Occipital lobe (tissue), 2 donors: ENCODE results near the gene COPA. TPM values are rescaled to one million over a fixed set of nuclear protein-coding genes. Genes with fewer than 3 reads are reported as not detected.

ENCODE experiments used
- DNase-seq: peaks from one replicate; lab custom pipeline; 2025; lab: John Stamatoyannopoulos, UW
- total RNA-seq: library from RNA; depleted of rRNA; stranded (reverse); fragments of >200 nt; gene quantifications from one replicate; pipeline ENCODE4 v1.2.3, GENCODE V29; 2014

COPA gene
- total RNA-seq, 1 donor from 2014 or later, result 143 TPM

DNA sequence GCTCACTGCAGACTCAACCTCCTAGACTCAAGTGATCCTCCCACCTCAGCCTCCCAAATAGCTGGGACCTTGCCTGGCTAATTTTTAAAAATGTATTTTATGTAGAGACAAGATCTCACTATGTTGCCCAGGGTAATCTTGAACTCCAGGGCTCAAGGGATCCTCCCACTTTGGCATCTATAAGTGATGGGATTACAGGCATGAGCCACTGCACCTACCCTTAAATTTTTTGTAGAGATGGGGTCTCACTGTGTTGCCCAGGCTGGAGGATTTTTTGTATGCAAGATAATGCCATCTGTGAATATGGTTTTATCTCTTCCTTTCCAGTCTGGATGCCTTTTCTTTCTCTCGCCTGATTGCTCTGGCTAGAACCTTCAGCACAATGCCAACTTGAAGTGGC is 72.0 kb downstream of the COPA start:
- no peak for DNase-seq

DNA sequence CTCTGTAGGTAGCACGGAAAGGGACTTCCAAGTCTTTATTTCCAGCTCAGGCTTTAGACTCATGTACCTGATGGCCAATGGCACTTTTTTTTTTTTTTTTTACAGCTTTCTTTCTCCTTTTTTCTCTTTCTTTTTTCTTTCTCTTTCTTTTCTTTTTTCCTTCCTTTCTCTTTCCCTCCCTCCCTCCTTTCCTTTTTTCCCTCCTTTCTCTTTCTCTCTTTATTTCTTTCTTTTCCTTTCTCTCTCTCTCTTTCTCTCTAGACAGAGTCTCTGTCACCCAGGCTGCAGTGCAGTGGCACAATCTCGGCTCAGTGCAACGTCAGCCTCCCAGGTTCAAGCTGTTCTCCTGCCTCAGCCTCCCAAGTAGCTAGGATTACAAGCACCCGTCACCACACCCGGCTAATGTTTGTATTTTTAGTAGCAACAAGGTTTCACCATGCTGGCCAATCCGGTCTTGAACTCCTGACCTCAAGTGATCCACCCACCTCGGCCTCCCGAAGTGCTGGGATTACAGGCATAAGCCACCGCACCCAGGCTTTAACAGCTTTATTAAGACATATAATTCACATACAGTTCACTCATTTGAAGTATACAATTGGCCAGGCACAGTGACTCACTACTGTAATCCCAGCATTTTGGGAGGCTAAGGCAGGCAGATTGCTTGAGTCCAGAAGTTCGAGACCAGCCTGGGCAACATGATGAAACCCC is 75.6 kb downstream of the COPA start:
- no peak for DNase-seq

DNA sequence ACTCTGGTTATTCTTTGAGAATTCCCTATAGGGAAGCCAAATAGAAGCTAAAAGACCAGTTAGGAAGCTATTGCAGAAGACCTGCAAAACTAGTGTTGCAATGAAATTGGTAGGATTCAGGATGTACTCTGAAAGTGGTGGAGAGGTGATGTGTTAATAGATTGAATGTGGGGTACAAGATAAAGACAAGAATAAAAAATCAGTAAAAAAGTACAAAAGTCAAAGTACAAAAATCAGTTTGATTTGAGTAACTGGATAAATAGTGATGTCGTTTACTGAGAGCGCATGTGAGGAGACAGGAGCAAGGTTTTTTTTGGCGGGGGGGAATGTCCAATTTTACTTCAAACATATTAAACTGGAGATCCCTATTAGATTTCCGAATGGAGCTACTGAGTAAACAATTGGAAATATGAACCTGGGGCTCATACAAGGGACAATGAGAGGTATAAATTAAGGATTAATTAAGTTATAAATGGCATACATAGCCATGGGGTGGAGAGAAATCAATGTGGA is 78.2 kb downstream of the COPA start:
- no peak for DNase-seq

DNA sequence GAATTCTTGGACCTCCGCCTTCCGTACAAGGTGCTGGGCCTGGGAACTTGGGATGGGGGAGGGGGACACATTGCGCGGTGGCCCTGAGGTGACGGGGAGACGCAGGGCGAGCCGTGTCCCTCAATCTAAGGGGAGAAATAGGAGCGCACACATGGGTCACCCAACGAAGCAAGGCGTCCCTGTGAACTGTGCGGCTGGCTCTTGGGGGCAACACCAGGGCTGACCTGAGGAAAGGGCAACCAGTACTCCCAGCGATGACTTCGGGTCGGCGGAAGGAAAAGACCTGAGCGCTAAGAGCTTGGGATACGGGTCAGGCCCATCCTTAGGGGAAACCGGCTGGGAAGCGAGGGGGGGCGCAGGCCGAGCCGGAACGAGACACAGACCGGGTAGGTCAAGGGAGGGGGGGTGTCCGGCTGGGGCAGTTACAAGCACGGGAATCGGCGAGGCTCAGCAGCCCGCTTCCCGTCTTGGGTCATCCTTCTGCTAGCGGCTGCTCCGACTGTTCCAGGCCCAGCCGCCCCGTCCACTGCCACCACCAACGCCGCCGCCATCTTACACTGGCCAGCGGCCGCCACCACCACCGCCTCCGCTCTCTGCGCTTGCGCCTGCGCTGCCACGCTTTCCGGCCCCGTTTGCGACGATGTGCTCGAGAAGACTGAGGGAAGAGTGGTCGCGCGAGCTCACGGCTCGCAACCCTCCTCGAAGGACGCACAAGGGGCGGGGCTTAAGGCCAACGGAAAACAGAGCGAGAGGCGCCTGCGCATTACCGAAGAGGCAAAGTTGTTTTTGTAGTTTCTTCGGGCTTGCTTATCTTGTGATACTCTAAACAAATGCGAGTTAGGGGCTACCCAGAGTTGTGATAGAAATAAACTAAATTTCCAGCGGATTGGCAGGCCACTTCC is 80.9 kb downstream of the COPA start, which contains the start of gene DCAF8:
TSS of gene DCAF8 (minus strand) at position 657 of the 902 bp plus-strand sequence. CDS start 18,541 bp downstream, outside the sequence.
- peak; percentile 95 for DNase-seq

DNA sequence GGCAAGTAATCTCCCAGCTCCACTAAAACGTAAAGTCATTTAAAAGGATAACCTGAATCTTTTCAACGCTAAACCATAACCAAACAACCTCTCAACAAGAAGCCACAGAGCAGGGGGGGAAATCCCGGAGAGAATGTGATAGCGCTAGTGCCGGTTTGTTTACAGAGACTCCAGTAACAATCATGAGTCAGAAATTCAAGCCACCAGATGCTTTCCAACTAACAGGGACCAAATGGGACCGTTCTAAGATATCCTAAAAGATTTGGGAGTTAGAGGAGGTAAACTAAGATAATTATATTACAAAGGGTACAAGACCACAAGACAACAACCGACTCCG is 81.5 kb downstream of the COPA start:
- no peak for DNase-seq

DNA sequence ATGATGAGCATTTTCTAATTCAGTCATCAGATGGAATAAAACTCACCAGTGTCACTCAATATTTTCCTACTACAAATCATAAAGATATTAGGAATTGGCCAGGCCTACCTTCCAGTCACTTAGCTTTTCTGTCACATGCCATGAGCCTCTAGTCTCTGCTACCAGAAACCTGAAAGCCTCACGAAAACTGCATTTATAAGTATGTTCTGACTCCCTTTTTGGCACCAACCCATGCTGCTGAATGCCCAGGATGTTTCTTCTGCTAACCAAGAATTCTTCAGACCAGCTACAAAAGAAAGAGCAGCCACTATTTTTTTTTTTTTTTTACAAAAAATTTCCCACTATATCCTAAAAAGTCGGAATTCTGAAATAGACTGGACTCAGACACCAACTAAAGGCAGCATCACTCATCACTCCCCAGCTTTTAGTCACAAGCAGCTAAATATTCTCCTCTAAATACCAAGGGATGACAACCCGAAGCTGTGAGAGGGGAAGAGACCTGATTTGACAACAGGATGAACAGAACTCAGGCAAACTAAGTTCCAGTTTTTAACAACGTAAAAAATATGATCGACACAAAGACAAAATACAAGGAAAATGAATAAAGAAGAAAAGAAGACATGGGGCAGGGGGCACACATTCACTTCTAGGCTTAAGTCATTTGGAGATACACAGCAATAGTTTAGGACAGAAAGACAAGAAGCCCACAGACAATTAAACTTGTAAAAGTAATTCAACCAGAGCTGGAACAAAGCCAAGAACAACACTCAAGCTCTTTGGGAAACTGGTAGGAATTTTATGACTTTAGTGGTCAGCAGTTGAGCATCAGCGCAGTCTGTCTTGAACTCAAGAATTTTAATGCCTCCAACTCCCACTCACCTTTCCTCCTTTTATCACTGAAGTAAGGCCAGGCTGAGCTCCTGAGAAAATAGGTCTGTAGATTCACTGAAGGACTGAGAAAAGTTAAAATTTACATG is 82.4 kb downstream of the COPA start:
- no peak for DNase-seq

DNA sequence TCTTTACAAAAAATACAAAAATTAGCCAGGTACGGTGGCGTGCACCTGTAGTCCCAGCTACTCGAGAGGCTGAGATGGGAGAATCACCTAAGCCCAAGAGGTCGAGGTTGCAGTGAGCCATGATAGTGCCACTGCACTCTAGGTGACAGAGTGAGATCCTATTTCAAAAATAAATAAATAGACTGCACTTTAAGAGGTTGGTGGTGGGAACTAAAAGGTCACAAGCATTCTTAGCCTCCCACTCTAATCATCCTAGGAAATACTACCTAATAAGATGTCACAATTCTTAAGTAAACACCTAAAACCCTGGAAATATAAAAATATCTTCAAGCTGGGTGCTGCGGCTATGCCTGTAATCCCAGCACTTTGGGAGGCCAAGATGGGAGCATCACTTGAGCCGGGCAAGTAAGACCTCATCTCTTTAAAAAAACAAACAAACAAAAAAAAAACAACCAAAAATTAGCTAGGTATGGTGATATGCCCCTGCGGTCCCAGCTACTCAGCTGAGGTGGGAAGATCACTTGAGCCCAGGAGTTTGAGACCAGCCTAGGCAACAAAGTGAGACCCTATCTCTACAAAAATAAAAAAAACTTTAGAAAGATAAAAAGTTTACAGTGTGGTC is 84.8 kb downstream of the COPA start:
- no peak for DNase-seq

DNA sequence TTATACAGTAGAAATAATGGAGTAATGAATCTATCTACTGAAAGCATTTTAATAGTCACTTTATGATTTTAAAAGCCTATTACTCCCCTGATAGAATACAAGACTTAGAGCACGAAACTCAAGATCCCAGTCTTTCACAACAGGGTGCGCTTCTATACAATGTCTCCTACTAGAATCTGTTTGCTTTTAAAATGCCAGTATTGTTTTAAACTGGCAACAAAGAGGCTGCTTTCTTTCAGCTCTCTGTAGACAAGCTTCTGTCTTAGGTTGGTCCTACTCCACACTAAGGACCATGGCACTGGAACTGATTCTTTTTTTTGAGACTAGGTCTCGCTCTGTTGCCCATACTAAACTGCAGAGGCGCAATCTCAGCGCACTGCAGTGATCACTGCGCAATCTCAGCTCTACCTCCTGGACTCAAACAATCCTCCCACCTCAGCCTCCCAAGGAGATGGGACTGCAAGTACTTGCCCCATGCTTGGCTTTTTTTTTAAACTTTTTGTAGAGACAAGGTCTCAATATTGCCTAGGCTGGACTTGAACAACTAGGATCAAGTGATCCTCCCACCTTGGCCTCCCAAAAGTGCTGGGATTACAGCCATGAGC is 85.5 kb downstream of the COPA start:
- DNase-seq, result no peak

DNA sequence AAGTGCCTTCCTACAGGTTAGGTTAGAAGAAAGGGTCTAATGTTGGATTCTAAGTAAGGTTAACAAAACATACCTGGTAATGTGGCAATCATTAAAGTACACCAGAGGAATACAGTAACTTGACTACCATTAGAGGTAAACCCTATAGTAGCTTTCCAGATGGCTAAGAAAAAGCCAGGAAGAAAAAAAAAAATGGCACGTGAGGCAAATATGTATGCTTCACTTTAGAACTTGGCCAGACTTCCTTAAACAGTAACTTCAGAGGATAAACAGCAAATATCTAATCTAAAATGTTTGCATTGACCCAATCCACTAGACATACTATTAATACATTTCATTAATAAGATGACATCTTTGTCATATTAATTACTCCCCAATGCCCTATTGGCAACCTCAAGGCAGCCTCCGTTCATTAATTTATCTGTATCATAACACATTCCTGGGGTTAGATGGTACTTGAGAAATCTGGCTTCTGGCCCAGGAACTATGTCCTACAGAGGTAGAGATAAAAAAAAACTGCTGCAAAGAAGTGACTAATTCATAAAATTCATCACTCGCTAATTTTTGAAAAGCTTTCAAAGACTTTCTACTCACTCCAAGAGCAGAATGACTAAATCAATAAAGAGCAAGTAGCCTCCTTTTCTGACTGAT is 86.5 kb downstream of the COPA start:
- DNase-seq, result no peak

DNA sequence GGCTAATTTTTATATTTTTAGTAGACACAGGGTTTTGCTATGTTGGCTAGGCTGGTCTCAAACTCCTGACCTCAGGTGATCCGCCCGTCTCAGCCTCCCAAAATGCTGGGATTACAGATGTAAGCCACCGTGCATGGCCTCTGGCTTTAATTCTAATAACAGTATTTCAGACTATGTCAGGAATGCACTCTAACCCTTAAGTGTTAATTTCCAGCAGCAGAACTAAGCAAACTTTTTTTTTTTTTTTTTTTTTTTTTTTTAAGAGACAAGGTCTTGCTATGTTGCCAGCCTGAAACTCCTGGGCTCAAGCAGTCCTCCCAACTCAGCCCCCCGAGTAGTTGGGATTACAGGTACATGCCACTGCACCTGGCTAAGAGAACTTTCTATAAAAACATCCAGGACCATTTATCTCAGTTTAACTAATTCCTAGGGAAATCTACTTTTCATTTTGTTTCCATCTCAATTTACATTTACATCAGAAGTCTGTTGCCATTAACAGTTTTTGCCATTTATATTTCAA is 87.2 kb downstream of the COPA start:
- no peak for DNase-seq

DNA sequence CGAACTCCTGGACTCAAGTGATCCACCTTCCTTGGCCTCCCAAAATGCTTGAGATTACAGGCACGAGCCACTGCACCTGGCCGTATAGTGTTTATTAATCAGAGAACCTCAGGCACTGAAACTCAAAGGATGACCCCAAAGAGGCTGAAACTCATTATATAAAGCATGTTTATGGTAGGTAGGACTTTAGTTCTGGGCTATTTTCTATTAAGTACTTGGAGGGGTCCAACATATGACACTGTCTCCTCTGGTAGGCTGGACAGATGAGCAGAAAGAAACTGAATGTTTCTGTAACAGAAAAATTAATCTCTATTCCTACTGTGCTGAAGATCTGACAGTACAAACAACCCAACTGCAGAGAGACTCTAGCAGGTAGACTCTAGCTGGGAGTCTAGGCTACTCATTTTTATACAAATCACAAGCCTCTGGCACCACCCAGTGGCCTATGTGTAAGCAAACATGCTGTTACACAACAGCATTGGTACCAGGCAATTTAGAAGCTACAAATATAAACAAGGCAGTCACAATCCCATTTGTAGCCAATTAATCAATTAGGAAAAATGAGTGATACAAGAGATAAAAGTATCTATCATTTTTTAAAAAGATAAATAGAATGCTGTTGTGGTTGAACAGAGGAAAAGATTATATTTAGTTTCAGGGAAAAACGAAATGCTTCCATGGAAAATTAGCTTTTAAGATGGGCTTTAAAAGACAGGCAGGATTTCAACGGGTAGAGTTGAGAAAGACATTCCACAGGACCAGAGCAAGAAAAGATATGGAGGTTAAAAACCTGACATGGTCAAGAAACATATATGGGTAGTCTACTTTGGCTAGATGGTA is 91.1 kb downstream of the COPA start:
- DNase-seq, result peak; percentile 48

DNA sequence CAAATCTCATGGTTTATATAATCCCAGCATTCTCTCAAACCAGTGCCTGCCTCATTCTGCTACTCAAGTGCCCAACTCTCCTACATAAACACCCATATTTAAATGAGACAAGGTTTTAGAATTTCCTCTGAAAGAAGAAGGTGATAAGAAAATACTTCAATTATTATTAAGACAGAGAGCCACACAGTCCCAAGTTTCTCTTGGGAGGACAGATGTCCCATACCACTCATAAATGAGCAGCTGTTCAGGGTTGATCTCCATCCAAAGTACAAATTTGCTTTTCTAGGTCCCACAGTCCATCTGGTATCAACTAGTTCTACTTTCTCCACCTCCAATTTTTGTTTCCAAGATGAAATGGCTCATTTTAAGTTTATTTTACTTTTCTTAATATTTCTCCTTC is 92.0 kb downstream of the COPA start:
- DNase-seq, result no peak

DNA sequence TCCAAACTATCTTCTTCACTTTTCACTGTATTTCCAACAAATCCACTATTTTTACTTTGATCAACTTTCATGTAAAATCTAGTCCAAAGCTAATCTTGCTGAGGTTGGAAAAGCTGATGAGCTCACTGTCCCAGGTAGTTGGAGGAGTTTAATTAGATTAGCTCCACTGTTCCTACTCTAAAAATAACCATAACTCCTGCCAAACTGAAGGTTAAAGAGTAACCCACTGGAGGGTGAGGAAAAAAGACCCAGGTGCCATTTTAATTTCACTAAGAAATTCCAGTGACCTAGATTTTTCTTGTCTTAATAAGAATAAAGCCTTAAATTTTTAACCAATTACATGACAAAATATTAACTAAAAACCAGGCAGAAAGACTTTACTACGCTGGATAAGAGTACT is 96.0 kb downstream of the COPA start:
- no peak for DNase-seq

DNA sequence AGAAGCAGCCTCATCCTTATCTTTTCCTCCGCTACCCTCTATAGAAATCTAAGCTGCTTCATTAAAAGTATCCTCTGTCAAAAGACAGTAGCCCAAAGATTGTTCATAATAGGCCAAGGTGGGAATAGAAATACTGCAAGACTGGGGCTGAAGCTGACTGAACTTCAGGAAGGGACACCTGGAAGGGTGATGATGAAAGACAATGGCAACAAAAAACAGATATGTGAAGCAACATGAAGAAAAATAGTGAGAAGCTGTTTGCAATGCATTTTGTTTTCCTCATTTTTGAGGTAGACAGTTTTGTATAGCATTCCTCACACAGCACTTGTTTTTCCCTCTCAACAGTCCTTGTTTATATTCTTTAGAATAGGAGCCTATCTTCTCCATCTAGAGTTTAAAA is 97.6 kb downstream of the COPA start:
- no peak for DNase-seq

DNA sequence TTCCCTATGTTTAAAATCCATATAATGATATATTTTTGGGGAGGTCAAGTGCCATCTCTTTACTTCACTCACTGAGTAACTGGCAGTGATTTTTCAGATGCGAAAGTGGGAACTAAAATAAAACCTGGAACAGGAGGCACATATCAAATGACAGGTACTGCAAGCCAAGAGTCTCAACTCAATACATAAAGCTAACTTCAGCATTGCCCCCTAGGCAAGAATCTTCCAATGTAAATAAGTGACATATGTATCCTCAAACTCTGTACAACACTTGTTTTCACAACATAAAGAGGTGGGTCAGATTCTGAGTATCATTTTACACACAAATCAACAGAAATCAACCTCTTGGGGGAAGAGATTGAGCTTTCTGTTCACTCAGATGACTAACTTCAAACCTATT is 98.8 kb downstream of the COPA start:
- no peak for DNase-seq

DNA sequence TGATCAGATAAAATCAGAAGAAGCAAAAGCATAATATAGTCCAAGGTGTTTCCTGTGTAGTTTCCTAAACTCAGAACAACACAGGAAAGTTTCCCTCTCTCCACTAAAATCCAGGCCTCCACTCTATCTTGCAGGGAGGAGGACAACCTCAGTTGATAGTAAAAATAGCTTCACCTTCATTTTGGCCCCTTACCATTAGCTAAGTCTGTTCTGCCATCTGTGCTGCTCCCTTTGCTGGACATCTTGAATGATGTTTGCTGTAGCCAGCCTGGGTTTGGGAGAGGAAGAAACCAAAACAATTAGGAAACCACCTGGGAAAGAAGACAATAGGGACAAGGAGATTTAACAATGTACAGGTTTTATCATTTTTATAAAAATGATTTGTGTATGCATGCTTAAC is 99.3 kb downstream of the COPA start:
- no peak for DNase-seq

DNA sequence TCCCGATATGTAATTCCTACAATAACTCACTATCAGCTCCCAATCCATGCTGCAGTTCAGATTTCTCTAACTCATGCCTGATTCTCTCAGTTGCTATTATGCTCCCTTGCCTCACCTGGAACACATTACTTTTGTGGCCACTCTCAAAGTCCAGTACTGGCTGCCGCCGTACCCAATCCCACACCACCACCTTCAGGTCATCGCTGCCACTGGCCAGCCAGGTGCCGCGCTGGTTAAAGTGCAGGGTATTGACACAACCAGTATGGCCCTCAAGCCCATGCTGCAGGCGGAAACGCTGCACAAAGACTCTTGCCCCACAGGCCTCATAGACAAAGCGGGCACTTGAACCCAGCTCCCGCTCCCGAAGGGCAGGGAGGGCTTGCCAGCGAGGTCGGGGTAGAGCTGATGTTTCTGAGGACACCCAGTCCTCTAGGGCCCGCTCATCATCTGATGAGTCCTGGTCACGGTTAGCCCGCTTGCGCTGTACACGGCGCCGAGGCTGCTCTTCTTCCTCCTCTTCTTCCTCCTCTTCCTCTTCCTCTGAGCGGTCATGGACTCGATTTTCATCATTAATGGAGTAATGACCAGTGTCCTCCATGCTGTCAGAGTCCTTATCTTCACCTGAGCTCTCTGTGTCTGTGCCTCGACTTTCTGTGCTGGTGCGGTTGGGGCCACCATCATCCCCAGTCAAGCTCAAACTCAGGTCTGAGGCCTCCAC is 103.3 kb downstream of the COPA start:
- no peak for DNase-seq
